ENCODE results near the gene GRIK4. TPM values are rescaled to one million over a fixed set of nuclear protein-coding genes. Genes with fewer than 3 reads are reported as not detected.

Gene GRIK4
- total and polyA plus RNA-seq, 9 of the 15 experiments (the other 6 are each of a cell fraction or from before 2014, with no cell fraction given), result not detected

DNA sequence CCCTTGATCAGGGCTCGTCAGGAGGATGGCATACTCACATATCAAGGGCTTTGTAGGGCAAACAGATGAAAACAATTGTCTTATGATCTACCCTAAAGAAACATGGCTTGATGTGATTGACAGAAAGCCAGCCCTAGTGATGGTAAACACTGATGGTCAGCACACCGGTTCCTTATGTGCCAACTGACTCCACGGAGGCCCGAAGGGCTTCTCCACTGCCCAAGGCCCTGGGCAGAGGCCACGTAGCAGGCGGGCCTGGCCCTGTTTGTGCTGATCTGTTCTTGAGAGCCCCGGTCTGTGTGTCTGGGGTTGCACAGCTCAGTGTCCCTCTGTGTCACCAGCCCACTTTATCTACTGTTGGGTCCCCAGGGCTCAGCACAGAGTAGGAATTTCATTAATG lies 115.2 kb downstream of the GRIK4 start:
- Histone ChIP-seq H3K79me2 (ENCODE audit: control insufficient read depth, insufficient read depth, low read length) (no peaks in the 10 kb centered on the region), H3K9me3 (replicated peaks; ENCODE audit: control insufficient read depth, insufficient read depth, low read depth, low read length) (no peaks in the 10 kb centered on the region), H3K9me1 (ENCODE audit: control insufficient read depth, insufficient read depth, low read length) (no peaks in the 10 kb centered on the region), H2AFZ (ENCODE audit: low read depth, low read length) (no peak overlapping the region), H3K4me1 (replicated peaks in 1 of 2; ENCODE audit: control insufficient read depth in 2 of 2, insufficient read depth in 2 of 2, low read length in 2 of 2) (no peaks in the 10 kb centered on the region), H4K20me1 (replicated peaks; ENCODE audit: control insufficient read depth, insufficient read depth, low read length) (no peaks in the 10 kb centered on the region), H3K36me3 (ENCODE audit: control insufficient read depth, insufficient read depth, low read length) (no peaks in the 10 kb centered on the region), H3K4me3 (no peak overlapping the region), H3K4me2 (ENCODE audit: insufficient read depth, low read length) (no peak overlapping the region), H3K27me3 (ENCODE audit: control insufficient read depth in 2 of 2, insufficient read depth in 2 of 2, low read length in 2 of 2) (peaks cover 23 to 71% of the 10 kb centered on the region in 2 experiments; a peak in 4 of 5 replicates), H3K9ac (ENCODE audit: insufficient read depth in 1 of 2, low read depth in 2 of 2, low read length in 2 of 2) (no peak overlapping the region), H3K27ac (ENCODE audit: extremely low read depth, low read depth, low read length) (no peak overlapping the region)
- no TSS peak for BruUV-seq (replicated peaks)
- intact Hi-C loops (cut with micrococcal nuclease) (no loop called here), in situ Hi-C loops (cut with MboI) (no loop called here)
- ChIA-PET POLR2A (no interaction called here), CTCF (ENCODE audit: low intra/inter-chr PET ratio) (no interaction called here)
- ATAC-seq (no peak), FAIRE-seq (no peak), DNase-seq (ENCODE audit: extremely low read depth in 1 of 4, low spot score in 3 of 4) (no peak)
- WGBS (ENCODE audit: insufficient coverage, low coverage, missing lambda C conversion rate), result 2% methylated on average over 7 of the region's 7 CpGs
- TF ChIP-seq, protein P1, sequence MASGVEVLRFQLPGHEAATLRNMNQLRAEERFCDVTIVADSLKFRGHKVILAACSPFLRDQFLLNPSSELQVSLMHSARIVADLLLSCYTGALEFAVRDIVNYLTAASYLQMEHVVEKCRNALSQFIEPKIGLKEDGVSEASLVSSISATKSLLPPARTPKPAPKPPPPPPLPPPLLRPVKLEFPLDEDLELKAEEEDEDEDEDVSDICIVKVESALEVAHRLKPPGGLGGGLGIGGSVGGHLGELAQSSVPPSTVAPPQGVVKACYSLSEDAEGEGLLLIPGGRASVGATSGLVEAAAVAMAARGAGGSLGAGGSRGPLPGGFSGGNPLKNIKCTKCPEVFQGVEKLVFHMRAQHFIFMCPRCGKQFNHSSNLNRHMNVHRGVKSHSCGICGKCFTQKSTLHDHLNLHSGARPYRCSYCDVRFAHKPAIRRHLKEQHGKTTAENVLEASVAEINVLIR (CRISPR knock-in tag; IDR thresholded peaks at IDR 0.05), result no peak
- TF ChIP-seq ZBTB1 (CRISPR knock-in tag; IDR thresholded peaks at IDR 0.05; ENCODE audit: borderline replicate concordance, low read depth) (no peak), LARP7 (IDR thresholded peaks at IDR 0.05) (no peak), GABPB2 (CRISPR knock-in tag; conservative IDR thresholded peaks at IDR 0.05) (no peak), PHB2 (IDR thresholded peaks at IDR 0.05; ENCODE audit: low read depth) (no peak)
- TF ChIP-seq, protein P2, sequence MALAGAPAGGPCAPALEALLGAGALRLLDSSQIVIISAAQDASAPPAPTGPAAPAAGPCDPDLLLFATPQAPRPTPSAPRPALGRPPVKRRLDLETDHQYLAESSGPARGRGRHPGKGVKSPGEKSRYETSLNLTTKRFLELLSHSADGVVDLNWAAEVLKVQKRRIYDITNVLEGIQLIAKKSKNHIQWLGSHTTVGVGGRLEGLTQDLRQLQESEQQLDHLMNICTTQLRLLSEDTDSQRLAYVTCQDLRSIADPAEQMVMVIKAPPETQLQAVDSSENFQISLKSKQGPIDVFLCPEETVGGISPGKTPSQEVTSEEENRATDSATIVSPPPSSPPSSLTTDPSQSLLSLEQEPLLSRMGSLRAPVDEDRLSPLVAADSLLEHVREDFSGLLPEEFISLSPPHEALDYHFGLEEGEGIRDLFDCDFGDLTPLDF (CRISPR knock-in tag; IDR thresholded peaks at IDR 0.05), result no peak

All from K562 (cell line).